Breast epithelium (tissue), 4 donors: ENCODE data around the gene HPGDS. TPM values are rescaled to one million over a fixed set of nuclear protein-coding genes. Genes with fewer than 3 reads are reported as not detected.

ENCODE experiments used
- DNase-seq, 2 donors: peaks; one replicate each; pipeline ENCODE4 v3.0.0-alpha.2; 2019; ENCODE audit warnings: low spot score in 2 of 2
- H3K27ac ChIP-seq, 2 donors: fragments of 200-600 bp; sonication (generic) in 1 of 2; one replicate each; pipeline ENCODE4 v1.5.1; 2016 to 2019; ENCODE audit warnings: mild to moderate bottlenecking in 1 of 2
- H3K27me3 ChIP-seq, 2 donors: fragments of 200-600 bp; sonication (generic) in 1 of 2; one replicate each; pipeline versions ENCODE4 v1.5.1 to v1.6.0; 2017 to 2019; ENCODE audit warnings: control low read depth in 1 of 2, mild to moderate bottlenecking in 1 of 2
- H3K36me3 ChIP-seq: fragments of 200-600 bp; one replicate; pipeline ENCODE4 v1.5.1; 2019
- H3K4me1 ChIP-seq, 2 donors: fragments of 200-600 bp; sonication (generic); one replicate each; pipeline ENCODE4 v1.5.1; 2016 to 2019; ENCODE audit warnings: control low read depth in 1 of 2
- H3K4me3 ChIP-seq, 3 donors: fragments of 200-600 bp; sonication (generic); 1 replicate in 2 of 3; 2 replicates in 1 of 3; pipeline ENCODE4 v1.5.1; 2016 to 2019; ENCODE audit warnings: mild to moderate bottlenecking in 3 of 3, moderate library complexity in 2 of 3
- H3K9me3 ChIP-seq, 2 donors: fragments of 200-600 bp; sonication (generic) in 1 of 2; one replicate each; pipeline ENCODE4 v1.5.1; 2016 to 2019; ENCODE audit warnings: control low read depth in 1 of 2
- CTCF ChIP-seq, 3 donors: fragments of 450-650 bp; IDR thresholded peaks; one replicate each; pipeline ENCODE4 v1.5.1; 2016 to 2017; ENCODE audit warnings: antibody characterized with exemption in 3 of 3, mild to moderate bottlenecking in 3 of 3, moderate library complexity in 3 of 3
- POLR2A ChIP-seq: fragments of 450-650 bp; IDR thresholded peaks from one replicate; pipeline ENCODE4 v1.6.1; 2016; ENCODE audit warnings: antibody characterized with exemption, mild to moderate bottlenecking, moderate library complexity
- POLR2AphosphoS5 ChIP-seq, 3 donors: sonication (generic); formaldehyde crosslinking; IDR thresholded peaks; one replicate each; pipeline ENCODE4 v1.6.1; 2017; ENCODE audit warnings: antibody characterized with exemption in 3 of 3
- intact Hi-C: fragments of 100-400 bp; cut with DNase I; formaldehyde crosslinking; loops from one replicate; pipeline ENCODE4 v1.15.1; 2023; ENCODE audit warnings: low total_unique reads
- total RNA-seq, 3 donors: library from RNA; depleted of rRNA; stranded (reverse); fragments of >200 nt; gene quantifications; one replicate each; pipeline ENCODE4 v1.1.0, GENCODE V29; 2016

Gene HPGDS
- total RNA-seq, 3 donors from 2014 or later = 0.98 to 7.5 (median 2.0) TPM

- DNase-seq = no peak
- Histone ChIP-seq H3K9me3 (no peaks in the 10 kb centered on the region), H3K36me3 (no peaks in the 10 kb centered on the region), H3K27me3 (no peaks in the 10 kb centered on the region), H3K4me1 (no peaks in the 10 kb centered on the region), H3K27ac (no peak overlapping the region), H3K4me3 (no peak overlapping the region)
- intact Hi-C loops = no loop called here
- no peak for TF ChIP-seq CTCF (IDR thresholded peaks at IDR 0.05)
- TF ChIP-seq POLR2A = no peak
- TF ChIP-seq POLR2AphosphoS5 (IDR thresholded peaks at IDR 0.05) = no peak
Measured at GRCh38 chr4:94352163-94352562, 9.5 kb upstream of the HPGDS start.

GRCh38 chr4:94351319-94351718 is 8.7 kb upstream of the HPGDS start:
- Histone ChIP-seq H3K27me3 (no peaks in the 10 kb centered on the region), H3K4me1 (no peaks in the 10 kb centered on the region), H3K9me3 (no peaks in the 10 kb centered on the region), H3K36me3 (no peaks in the 10 kb centered on the region), H3K4me3 (no peak overlapping the region), H3K27ac (no peak overlapping the region)
- intact Hi-C loops = no loop called here
- TF ChIP-seq CTCF (IDR thresholded peaks at IDR 0.05) (no peak), POLR2AphosphoS5 (IDR thresholded peaks at IDR 0.05) (no peak), POLR2A (no peak)
- no peak for DNase-seq

- no peaks in the 10 kb centered on the region for H3K4me1 ChIP-seq
- H3K27me3 ChIP-seq = no peaks in the 10 kb centered on the region
- no peak overlapping the region for H3K27ac ChIP-seq
- no peak overlapping the region for H3K4me3 ChIP-seq
- TF ChIP-seq CTCF (IDR thresholded peaks at IDR 0.05) = no peak
- H3K36me3 ChIP-seq = no peaks in the 10 kb centered on the region
- no peaks in the 10 kb centered on the region for H3K9me3 ChIP-seq
- no peak for DNase-seq
- intact Hi-C loops = no loop called here
Measured at GRCh38 chr4:94350095-94350494, 7.5 kb upstream of the HPGDS start.

GRCh38 chr4:94349193-94349592 is 6.6 kb upstream of the HPGDS start:
- TF ChIP-seq POLR2A = no peak
- no peak for TF ChIP-seq CTCF (IDR thresholded peaks at IDR 0.05)
- no peak for TF ChIP-seq POLR2AphosphoS5 (IDR thresholded peaks at IDR 0.05)
- no peaks in the 10 kb centered on the region for H3K36me3 ChIP-seq
- no peaks in the 10 kb centered on the region for H3K9me3 ChIP-seq
- H3K4me3 ChIP-seq = no peak overlapping the region
- no peaks in the 10 kb centered on the region for H3K4me1 ChIP-seq
- intact Hi-C loops = no loop called here
- H3K27ac ChIP-seq = no peak overlapping the region
- H3K27me3 ChIP-seq = no peaks in the 10 kb centered on the region
- no peak for DNase-seq

GRCh38 chr4:94348666-94349065 is 6.0 kb upstream of the HPGDS start:
- H3K36me3 ChIP-seq = no peaks in the 10 kb centered on the region
- no peaks in the 10 kb centered on the region for H3K4me1 ChIP-seq
- no peak for DNase-seq
- H3K27me3 ChIP-seq = no peaks in the 10 kb centered on the region
- TF ChIP-seq CTCF (IDR thresholded peaks at IDR 0.05) = no peak
- TF ChIP-seq POLR2A = no peak
- no peak for TF ChIP-seq POLR2AphosphoS5 (IDR thresholded peaks at IDR 0.05)
- H3K9me3 ChIP-seq = no peaks in the 10 kb centered on the region
- intact Hi-C loops = no loop called here
- H3K27ac ChIP-seq = no peak overlapping the region
- H3K4me3 ChIP-seq = no peak overlapping the region
